Measurements from ENCODE around the gene FAM151B.
A peak's percentile ranks its signal among the peaks of the same experiment; 100 is the strongest.
"Not testable (repeated sequence)": the region's sequence is repeated elsewhere in the genome, so short reads cannot be mapped to it uniquely, and the experiment has no call there.

FAM151B gene

GRCh38 chr5:80468131-80468530 is 19.8 kb upstream of the FAM151B start:
- H3K27ac ChIP-seq: no peak overlapping the region
- no peak for TF ChIP-seq CTCF (conservative IDR thresholded peaks at IDR 0.05)
- TF ChIP-seq ZFX (IDR thresholded peaks at IDR 0.05): no peak

GRCh38 chr5:80470631-80471030 is 17.3 kb upstream of the FAM151B start:
- not testable (repeated sequence) for H3K27ac ChIP-seq

- H3K27ac ChIP-seq: no peak overlapping the region
- TF ChIP-seq CTCF (conservative IDR thresholded peaks at IDR 0.05): no peak
Measured at GRCh38 chr5:80474929-80475328, 13.0 kb upstream of the FAM151B start.

- H3K27ac ChIP-seq: no peak overlapping the region
- TF ChIP-seq ZFX (IDR thresholded peaks at IDR 0.05): no peak
- no peak for TF ChIP-seq CTCF (conservative IDR thresholded peaks at IDR 0.05)
Measured at GRCh38 chr5:80479713-80480112, 8.2 kb upstream of the FAM151B start.

GRCh38 chr5:80480354-80480753 is 7.5 kb upstream of the FAM151B start:
- no peak for TF ChIP-seq CTCF (conservative IDR thresholded peaks at IDR 0.05)
- TF ChIP-seq ZFX (IDR thresholded peaks at IDR 0.05): no peak
- H3K27ac ChIP-seq: no peak overlapping the region

- TF ChIP-seq CTCF (conservative IDR thresholded peaks at IDR 0.05) (peak; percentile 94), ZFX (IDR thresholded peaks at IDR 0.05) (no peak)
- H3K27ac ChIP-seq: no peak overlapping the region
Measured at GRCh38 chr5:80481019-80481893, 6.6 kb upstream of the FAM151B start.

GRCh38 chr5:80482578-80482977 is 5.3 kb upstream of the FAM151B start:
- no peak overlapping the region for H3K27ac ChIP-seq
- TF ChIP-seq ZFX (IDR thresholded peaks at IDR 0.05): no peak
- no peak for TF ChIP-seq CTCF (conservative IDR thresholded peaks at IDR 0.05)
